IMR-90 (cell line): Measurements from ENCODE around the gene GCNT2. TPM values are rescaled to one million over a fixed set of nuclear protein-coding genes. Genes with fewer than 3 reads are reported as not detected.

Experiments
- ATAC-seq: fragments of 200-7000 bp; cut with Tn5 transposase; 2 replicates; pipeline ENCODE4 v1.9.1; 2020; ENCODE audit warnings: low read depth, mild to moderate bottlenecking, moderate library complexity
- BruUV-seq: library from RNA; stranded (reverse); fragments of 400-500 nt; replicated peaks from 2 replicates; lab custom pipeline; 2021; lab: Mats Ljungman, UMichigan
- CTCF ChIA-PET: fragments of 300-600 bp; formaldehyde crosslinking; extraction: SDS; loops from one replicate; lab custom pipeline; 2021; ENCODE audit warnings: antibody characterized with exemption; lab: Yijun Ruan, JAX
- POLR2A ChIA-PET: fragments of 300-600 bp; sonication (Branson Sonifier 250); formaldehyde crosslinking; loops from one replicate; lab custom pipeline; 2022; ENCODE audit warnings: antibody characterized with exemption; ENCODE audit not compliant: unreplicated experiment; lab: Charles Lee
- DNase-seq: peaks from one replicate; pipeline ENCODE4 v3.0.0; 2013
- H2AFZ ChIP-seq: replicated peaks from 2 replicates; pipeline ENCODE3; 2013; ENCODE audit warnings: low read length, mild to moderate bottlenecking; ENCODE audit not compliant: poor library complexity
- H2AK5ac ChIP-seq: 2 replicates; pipeline ENCODE4 v1.6.1; 2013; ENCODE audit warnings: low read depth, low read length, inconsistent platforms
- H2AK9ac ChIP-seq: replicated peaks from 2 replicates; pipeline ENCODE3; 2013; ENCODE audit warnings: mild to moderate bottlenecking, low read depth, low read length, moderate library complexity; ENCODE audit not compliant: poor library complexity
- H2BK120ac ChIP-seq: 2 replicates; pipeline ENCODE4 v1.6.1; 2013; ENCODE audit warnings: low read depth, low read length, inconsistent platforms
- H2BK15ac ChIP-seq: 3 replicates; pipeline ENCODE4 v1.6.1; 2013; ENCODE audit warnings: low read depth, low read length, inconsistent platforms
- H2BK20ac ChIP-seq: 2 replicates; pipeline ENCODE4 v1.6.1; 2013; ENCODE audit warnings: low read depth, mild to moderate bottlenecking, inconsistent platforms, low read length, moderate library complexity
- H2BK5ac ChIP-seq: 2 replicates; pipeline ENCODE4 v1.6.1; 2013; ENCODE audit warnings: mild to moderate bottlenecking, low read depth, low read length, inconsistent platforms; ENCODE audit not compliant: poor library complexity, severe bottlenecking
- H3K14ac ChIP-seq: replicated peaks from 2 replicates; pipeline ENCODE4 v1.6.1; 2013; ENCODE audit warnings: low read depth, low read length, inconsistent platforms
- H3K18ac ChIP-seq: 2 replicates; pipeline ENCODE4 v1.6.1; 2013; ENCODE audit warnings: low read depth, low read length, control low read depth
- H3K23ac ChIP-seq: 2 replicates; pipeline ENCODE4 v1.6.1; 2013; ENCODE audit warnings: low read depth, low read length, inconsistent platforms
- H3K27ac ChIP-seq: 2 replicates; pipeline ENCODE4 v1.5.1; 2013; ENCODE audit warnings: mild to moderate bottlenecking, control low read depth, low read length; ENCODE audit not compliant: insufficient read depth
- H3K27me3 ChIP-seq: 2 replicates; pipeline ENCODE4 v1.6.1; 2013; ENCODE audit warnings: low read length; ENCODE audit not compliant: control insufficient read depth, insufficient read depth
- H3K36me3 ChIP-seq: 2 replicates; pipeline ENCODE4 v1.6.1; 2013; ENCODE audit warnings: low read length, mixed read lengths; ENCODE audit not compliant: control insufficient read depth, insufficient read depth
- H3K4ac ChIP-seq: 2 replicates; pipeline ENCODE4 v1.6.1; 2013; ENCODE audit warnings: low read depth, low read length, inconsistent platforms
- H3K4me1 ChIP-seq: 2 replicates; pipeline ENCODE4 v1.6.1; 2013; ENCODE audit warnings: low read length, mixed read lengths; ENCODE audit not compliant: control insufficient read depth, insufficient read depth
- H3K4me2 ChIP-seq: 2 replicates; pipeline ENCODE4 v1.6.1; 2013; ENCODE audit warnings: low read depth, mild to moderate bottlenecking, control low read depth, low read length, moderate library complexity
- H3K4me3 ChIP-seq: 2 replicates; pipeline ENCODE4 v1.5.1; 2013; ENCODE audit warnings: low read depth, mild to moderate bottlenecking, control low read depth, low read length, moderate library complexity; ENCODE audit not compliant: insufficient read depth
- H3K56ac ChIP-seq: 2 replicates; pipeline ENCODE4 v1.6.1; 2013; ENCODE audit warnings: low read length, inconsistent platforms; ENCODE audit not compliant: insufficient read depth; ENCODE audit errors: extremely low read depth
- H3K79me1 ChIP-seq, 2 experiments: 2 replicates each; pipeline ENCODE4 v1.6.1; 2013; ENCODE audit warnings: low read length in 2 of 2, inconsistent platforms in 1 of 2, low read depth in 1 of 2
- H3K9ac ChIP-seq: 2 replicates; pipeline ENCODE4 v1.6.1; 2013; ENCODE audit warnings: low read depth, low read length, control low read depth
- H3K9me1 ChIP-seq: 2 replicates; pipeline ENCODE4 v1.6.1; 2013; ENCODE audit warnings: low read length, inconsistent platforms; ENCODE audit not compliant: insufficient read depth
- H3K9me3 ChIP-seq: 2 replicates; pipeline ENCODE4 v1.6.1; 2013; ENCODE audit warnings: low read length; ENCODE audit not compliant: control insufficient read depth, insufficient read depth
- H4K20me1 ChIP-seq: 2 replicates; pipeline ENCODE4 v1.6.1; 2013; ENCODE audit warnings: low read length, inconsistent platforms; ENCODE audit not compliant: insufficient read depth
- H4K5ac ChIP-seq: 2 replicates; pipeline ENCODE4 v1.6.1; 2013; ENCODE audit warnings: mild to moderate bottlenecking, low read depth, low read length, control low read depth
- H4K8ac ChIP-seq, 2 experiments: 2 replicates each; pipeline ENCODE4 v1.6.1; 2013; ENCODE audit warnings: low read depth in 2 of 2, low read length in 2 of 2, control low read depth in 1 of 2, inconsistent platforms in 1 of 2
- H4K91ac ChIP-seq: 2 replicates; pipeline ENCODE4 v1.6.1; 2013; ENCODE audit warnings: low read depth, low read length, inconsistent platforms; ENCODE audit not compliant: insufficient read depth
- CHD1 ChIP-seq: IDR thresholded peaks from 2 replicates; pipeline ENCODE4 v1.6.1; 2012; ENCODE audit warnings: low read depth, low read length, improper control_type of control experiment
- MAZ ChIP-seq: IDR thresholded peaks from 2 replicates; pipeline ENCODE4 v1.6.1; 2012; ENCODE audit warnings: low read depth, mild to moderate bottlenecking, low read length, improper control_type of control experiment, moderate library complexity, borderline replicate concordance
- POLR2A ChIP-seq: IDR thresholded peaks from 2 replicates; pipeline ENCODE4 v1.6.1; 2012; ENCODE audit warnings: mild to moderate bottlenecking, low read depth, low read length
- WGBS, 2 experiments: methylation state at CpG; one replicate each; pipeline versions ENCODE4 v1.1.5 to v1.1.7; 2013; ENCODE audit warnings: missing lambda C conversion rate in 2 of 2; ENCODE audit not compliant: insufficient read length in 1 of 2; ENCODE audit errors: extremely low coverage in 2 of 2; 5-methylcytosine and 5-hydroxymethylcytosine counted together
- dilution Hi-C: fragments of 300-500 bp; cut with HindIII; formaldehyde crosslinking; loops from one replicate; pipeline ENCODE4 v1.14.3; 2018; ENCODE audit warnings: low sequenced_read_pairs; ENCODE audit not compliant: unreplicated experiment
- in situ Hi-C: fragments of 300-500 bp; cut with MboI; formaldehyde crosslinking; loops from 3 replicates; pipeline ENCODE4 v1.14.3; 2019; ENCODE audit warnings: low sequenced_read_pairs, inconsistent platforms, mixed read lengths
- intact Hi-C: fragments of 100-400 bp; cut with micrococcal nuclease; formaldehyde crosslinking; loops from 2 replicates; pipeline ENCODE4 v1.10.0; 2022
- polyA plus RNA-seq, 3 experiments: library from polyadenylated mRNA; depleted of rRNA; stranded (reverse); fragments of >200 nt; gene quantifications; 2 replicates each; pipeline ENCODE4 v1.2.3, GENCODE V29; 2012; ENCODE audit warnings: low replicate concordance in 1 of 3
- total RNA-seq: library from RNA; depleted of rRNA; stranded (reverse); fragments of >200 nt; gene quantifications from 2 replicates; pipeline ENCODE4 v1.2.3, GENCODE V29; 2012
- TF ChIP-seq, protein P1 (sequence below): conservative IDR thresholded peaks from 2 replicates; pipeline ENCODE4 v1.5.1; 2012; ENCODE audit warnings: mild to moderate bottlenecking, low read depth, low read length, improper control_type of control experiment

The GCNT2 gene
- total and polyA plus RNA-seq, 2 of the 4 experiments (the other 2 are of a cell fraction), result 0.34 to 0.90 TPM

- no peak overlapping the region for H4K8ac ChIP-seq
- POLR2A ChIA-PET, result no interaction called here
- H2AFZ ChIP-seq, result no peak overlapping the region
- ATAC-seq (no peak), DNase-seq (no peak)
- dilution Hi-C loops, result no loop called here
- no peak overlapping the region for H3K56ac ChIP-seq
- H2BK20ac ChIP-seq, result no peak overlapping the region
- no peak overlapping the region for H2BK120ac ChIP-seq
- WGBS, 2 experiments, result no CpG with 5 or more reads among the region's 3 CpGs
- no peaks in the 10 kb centered on the region for H4K20me1 ChIP-seq
- H2BK5ac ChIP-seq, result no peak overlapping the region
- 0 out of 2 replicates have a peak, but pooled peaks cover 2% of the 10 kb centered on the region for H3K9me3 ChIP-seq
- no peak overlapping the region for H3K14ac ChIP-seq
- H3K27me3 ChIP-seq, result no peaks in the 10 kb centered on the region
- no TSS peak for BruUV-seq
- no peak overlapping the region for H2BK15ac ChIP-seq
- H3K18ac ChIP-seq, result no peak overlapping the region
- no peak overlapping the region for H4K91ac ChIP-seq
- in situ Hi-C loops, result no loop called here
- CTCF ChIA-PET, result interaction anchor here (1.1 kb wide), 1 partner anchor 31 kb away, joined by 3 read pairs; no protein-coding TSS in a partner anchor
- no peak overlapping the region for H3K9ac ChIP-seq
- H3K9me1 ChIP-seq, result no peaks in the 10 kb centered on the region
- TF ChIP-seq, protein P1, sequence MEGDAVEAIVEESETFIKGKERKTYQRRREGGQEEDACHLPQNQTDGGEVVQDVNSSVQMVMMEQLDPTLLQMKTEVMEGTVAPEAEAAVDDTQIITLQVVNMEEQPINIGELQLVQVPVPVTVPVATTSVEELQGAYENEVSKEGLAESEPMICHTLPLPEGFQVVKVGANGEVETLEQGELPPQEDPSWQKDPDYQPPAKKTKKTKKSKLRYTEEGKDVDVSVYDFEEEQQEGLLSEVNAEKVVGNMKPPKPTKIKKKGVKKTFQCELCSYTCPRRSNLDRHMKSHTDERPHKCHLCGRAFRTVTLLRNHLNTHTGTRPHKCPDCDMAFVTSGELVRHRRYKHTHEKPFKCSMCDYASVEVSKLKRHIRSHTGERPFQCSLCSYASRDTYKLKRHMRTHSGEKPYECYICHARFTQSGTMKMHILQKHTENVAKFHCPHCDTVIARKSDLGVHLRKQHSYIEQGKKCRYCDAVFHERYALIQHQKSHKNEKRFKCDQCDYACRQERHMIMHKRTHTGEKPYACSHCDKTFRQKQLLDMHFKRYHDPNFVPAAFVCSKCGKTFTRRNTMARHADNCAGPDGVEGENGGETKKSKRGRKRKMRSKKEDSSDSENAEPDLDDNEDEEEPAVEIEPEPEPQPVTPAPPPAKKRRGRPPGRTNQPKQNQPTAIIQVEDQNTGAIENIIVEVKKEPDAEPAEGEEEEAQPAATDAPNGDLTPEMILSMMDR, result no peak
- TF ChIP-seq MAZ, result no peak
- no peak for TF ChIP-seq POLR2A
- no peak for TF ChIP-seq CHD1
- peaks cover 4% of the 10 kb centered on the region; the same call in 1 of the 2 replicates for H3K4me1 ChIP-seq
- no peak overlapping the region for H4K5ac ChIP-seq
- no peak overlapping the region for H3K27ac ChIP-seq
- intact Hi-C loops, result no loop called here
- H3K4ac ChIP-seq, result no peak overlapping the region
- H3K23ac ChIP-seq, result no peak overlapping the region
- no peaks in the 10 kb centered on the region for H3K36me3 ChIP-seq
- no peak overlapping the region for H3K4me3 ChIP-seq
- H2AK5ac ChIP-seq, result no peak overlapping the region
- no peak overlapping the region for H3K4me2 ChIP-seq
- H2AK9ac ChIP-seq, result no peak overlapping the region
- H3K79me1 ChIP-seq, result no peaks in the 10 kb centered on the region
These were observed 97.3 kb downstream of the GCNT2 start for GRCh38 chr6:10618409-10618808.
